HAP-1 (cell line): ENCODE data around the gene PEAR1.

ENCODE experiments used
- DNase-seq, 2 experiments: peaks; one replicate each; pipeline ENCODE4 v3.0.0-alpha.2; 2016 to 2020; ENCODE audit warnings: low spot score in 2 of 2
- H3K27me3 ChIP-seq: fragments of 250-450 bp; sonication (Bioruptor Pico); 2 replicates; pipeline ENCODE4 v1.5.1; 2020; ENCODE audit warnings: low read depth, mild to moderate bottlenecking, moderate library complexity
- H3K36me3 ChIP-seq: fragments of 250-450 bp; sonication (Bioruptor Pico); replicated peaks from 2 replicates; pipeline ENCODE4 v1.5.1; 2020; ENCODE audit warnings: mild to moderate bottlenecking
- H3K4me1 ChIP-seq: fragments of 250-450 bp; sonication (Bioruptor Pico); 2 replicates; pipeline ENCODE4 v1.5.1; 2020; ENCODE audit warnings: mild to moderate bottlenecking
- H3K4me3 ChIP-seq: fragments of 250-450 bp; sonication (Bioruptor Pico); 2 replicates; pipeline ENCODE4 v1.5.1; 2020; ENCODE audit warnings: mild to moderate bottlenecking, moderate library complexity
- H3K9me3 ChIP-seq: fragments of 250-450 bp; sonication (Bioruptor Pico); 2 replicates; pipeline ENCODE4 v1.5.1; 2020; ENCODE audit warnings: mild to moderate bottlenecking, moderate library complexity
- in situ Hi-C: fragments of 300-500 bp; cut with MboI; formaldehyde crosslinking; loops from 3 replicates; pipeline ENCODE4 v1.14.3; 2020; ENCODE audit warnings: low sequenced_read_pairs, inconsistent platforms, mixed read lengths

Gene PEAR1

GRCh38 chr1:156942576-156942975 lies 49.1 kb downstream of the PEAR1 start:
- in situ Hi-C loops = no loop called here
- Histone ChIP-seq H3K36me3 (peaks cover 45% of the 10 kb centered on the region), H3K4me3 (no peak overlapping the region), H3K4me1 (no peaks in the 10 kb centered on the region), H3K27me3 (no peaks in the 10 kb centered on the region), H3K9me3 (no peaks in the 10 kb centered on the region)
- DNase-seq = no peak

GRCh38 chr1:156943756-156944155 lies 50.2 kb downstream of the PEAR1 start:
- in situ Hi-C loops = no loop called here
- H3K36me3 ChIP-seq = peaks cover 55% of the 10 kb centered on the region

GRCh38 chr1:156944268-156944667 lies 50.8 kb downstream of the PEAR1 start:
- Histone ChIP-seq H3K4me3 (no peak overlapping the region), H3K9me3 (no peaks in the 10 kb centered on the region), H3K36me3 (peaks cover 54% of the 10 kb centered on the region), H3K27me3 (no peaks in the 10 kb centered on the region), H3K4me1 (no peaks in the 10 kb centered on the region)
- no peak for DNase-seq
- in situ Hi-C loops = no loop called here

More at GRCh38 chr1:156943756-156944155, 50.2 kb downstream of the PEAR1 start:
- no peak overlapping the region for H3K4me3 ChIP-seq
- H3K9me3 ChIP-seq = no peaks in the 10 kb centered on the region
- no peaks in the 10 kb centered on the region for H3K27me3 ChIP-seq
- no peak for DNase-seq
- H3K4me1 ChIP-seq = no peaks in the 10 kb centered on the region

GRCh38 chr1:156944848-156945247 lies 51.3 kb downstream of the PEAR1 start:
- no peak for DNase-seq
- Histone ChIP-seq H3K4me3 (no peak overlapping the region), H3K27me3 (no peaks in the 10 kb centered on the region), H3K9me3 (no peaks in the 10 kb centered on the region), H3K4me1 (no peaks in the 10 kb centered on the region), H3K36me3 (peaks cover 48% of the 10 kb centered on the region)
- in situ Hi-C loops = no loop called here

GRCh38 chr1:156945881-156946661 lies 52.6 kb downstream of the PEAR1 start:
- in situ Hi-C loops = no loop called here

GRCh38 chr1:156947127-156947526 lies 53.6 kb downstream of the PEAR1 start:
- no peaks in the 10 kb centered on the region for H3K9me3 ChIP-seq
- in situ Hi-C loops = no loop called here
- peaks cover 41% of the 10 kb centered on the region for H3K36me3 ChIP-seq
- no peaks in the 10 kb centered on the region for H3K4me1 ChIP-seq
- H3K27me3 ChIP-seq = no peaks in the 10 kb centered on the region
- no peak for DNase-seq
- no peak overlapping the region for H3K4me3 ChIP-seq

More at GRCh38 chr1:156945881-156946661, 52.6 kb downstream of the PEAR1 start:
- Histone ChIP-seq H3K36me3 (peaks cover 45% of the 10 kb centered on the region), H3K4me3 (no peak overlapping the region), H3K4me1 (no peaks in the 10 kb centered on the region), H3K9me3 (no peaks in the 10 kb centered on the region), H3K27me3 (no peaks in the 10 kb centered on the region)
- no peak for DNase-seq

GRCh38 chr1:156947818-156948525 lies 54.5 kb downstream of the PEAR1 start:
- Histone ChIP-seq H3K4me3 (no peak overlapping the region), H3K4me1 (no peaks in the 10 kb centered on the region), H3K27me3 (no peaks in the 10 kb centered on the region), H3K36me3 (peaks cover 41% of the 10 kb centered on the region), H3K9me3 (no peaks in the 10 kb centered on the region)
- in situ Hi-C loops = no loop called here
- no peak for DNase-seq

GRCh38 chr1:156948708-156949107 lies 55.2 kb downstream of the PEAR1 start:
- in situ Hi-C loops = no loop called here
- no peaks in the 10 kb centered on the region for H3K9me3 ChIP-seq
- DNase-seq = no peak
- H3K4me1 ChIP-seq = no peaks in the 10 kb centered on the region
- H3K4me3 ChIP-seq = no peak overlapping the region
- peaks cover 40% of the 10 kb centered on the region for H3K36me3 ChIP-seq
- no peaks in the 10 kb centered on the region for H3K27me3 ChIP-seq

- H3K27me3 ChIP-seq = no peaks in the 10 kb centered on the region
- in situ Hi-C loops = no loop called here
- peaks cover 37% of the 10 kb centered on the region for H3K36me3 ChIP-seq
- H3K9me3 ChIP-seq = no peaks in the 10 kb centered on the region
- no peak for DNase-seq
- no peaks in the 10 kb centered on the region for H3K4me1 ChIP-seq
- no peak overlapping the region for H3K4me3 ChIP-seq
Observed at GRCh38 chr1:156949127-156949526, 55.6 kb downstream of the PEAR1 start.

- in situ Hi-C loops = no loop called here
- no peak for DNase-seq
- H3K4me3 ChIP-seq = no peak overlapping the region
- H3K4me1 ChIP-seq = no peaks in the 10 kb centered on the region
- no peaks in the 10 kb centered on the region for H3K9me3 ChIP-seq
- H3K36me3 ChIP-seq = peaks cover 37% of the 10 kb centered on the region
- no peaks in the 10 kb centered on the region for H3K27me3 ChIP-seq
Observed at GRCh38 chr1:156951371-156951770, 57.9 kb downstream of the PEAR1 start.

- DNase-seq = no peak
- no peaks in the 10 kb centered on the region for H3K27me3 ChIP-seq
Observed at GRCh38 chr1:156953571-156953970, 60.1 kb downstream of the PEAR1 start.

GRCh38 chr1:156956333-156956732 lies 62.8 kb downstream of the PEAR1 start:
- no peak for DNase-seq
- no peaks in the 10 kb centered on the region for H3K9me3 ChIP-seq
- no peak overlapping the region for H3K4me3 ChIP-seq
- H3K4me1 ChIP-seq = no peaks in the 10 kb centered on the region
- no peaks in the 10 kb centered on the region for H3K27me3 ChIP-seq
- in situ Hi-C loops = no loop called here
- peaks cover 44% of the 10 kb centered on the region for H3K36me3 ChIP-seq

More at GRCh38 chr1:156953571-156953970, 60.1 kb downstream of the PEAR1 start:
- Histone ChIP-seq H3K4me1 (no peaks in the 10 kb centered on the region), H3K36me3 (peaks cover 35% of the 10 kb centered on the region), H3K9me3 (no peaks in the 10 kb centered on the region), H3K4me3 (no peak overlapping the region)
- in situ Hi-C loops = no loop called here

- DNase-seq = no peak
- Histone ChIP-seq H3K9me3 (no peaks in the 10 kb centered on the region), H3K27me3 (no peaks in the 10 kb centered on the region), H3K4me1 (no peaks in the 10 kb centered on the region), H3K36me3 (peaks cover 51% of the 10 kb centered on the region), H3K4me3 (no peak overlapping the region)
- in situ Hi-C loops = no loop called here
Observed at GRCh38 chr1:156957634-156958033, 64.1 kb downstream of the PEAR1 start.

GRCh38 chr1:156958247-156958714 lies 64.8 kb downstream of the PEAR1 start:
- Histone ChIP-seq H3K36me3 (peaks cover 55% of the 10 kb centered on the region), H3K4me3 (no peak overlapping the region), H3K9me3 (no peaks in the 10 kb centered on the region), H3K4me1 (no peaks in the 10 kb centered on the region), H3K27me3 (no peaks in the 10 kb centered on the region)
- no peak for DNase-seq
- in situ Hi-C loops = no loop called here
